Measurements from ENCODE around the gene DCHS2. TPM values are rescaled to one million over a fixed set of nuclear protein-coding genes. Genes with fewer than 3 reads are reported as not detected.

Gene DCHS2
- total and polyA plus RNA-seq, 2 of the 8 experiments (the other 6 are each of a cell fraction or from before 2014, with no cell fraction given): 0.54 to 2.6 TPM

GRCh38 chr4:154186035-154186434 is 305.6 kb downstream of the DCHS2 start:
- Histone ChIP-seq H3K23me2 (ENCODE audit: low read depth, low read length) (no peaks in the 10 kb centered on the region), H3K18ac (ENCODE audit: extremely low read depth, low read length) (no peak overlapping the region), H4K8ac (ENCODE audit: extremely low read depth, insufficient read depth, low read length) (no peak overlapping the region), H3K56ac (replicated peaks; ENCODE audit: insufficient read length, low read depth, low read length) (no peak overlapping the region), H2AK5ac (ENCODE audit: low read depth, low read length) (no peak overlapping the region), H4K91ac (replicated peaks; ENCODE audit: insufficient read length, low read length) (no peak overlapping the region), H3K4me3 (ENCODE audit: extremely low read depth in 1 of 4, insufficient read depth in 2 of 4, low read depth in 3 of 4, low read length in 4 of 4) (no peak overlapping the region), H3K4me1 (replicated peaks in 1 of 4; ENCODE audit: control insufficient read depth in 3 of 4, insufficient read depth in 4 of 4, low read length in 3 of 4) (peaks cover 0 to 6% (median 4%) of the 10 kb centered on the region in 4 experiments; a peak in 6 of 7 replicates), H3K9me3 (ENCODE audit: insufficient read depth in 2 of 2, low read depth in 1 of 2, low read length in 1 of 2) (no peaks in the 10 kb centered on the region), H3K14ac (ENCODE audit: insufficient read length) (no peak overlapping the region), H4K5ac (ENCODE audit: insufficient read length, low read depth, low read length) (no peak overlapping the region), H2BK120ac (replicated peaks; ENCODE audit: low read depth, low read length) (no peak overlapping the region), H3K4me2 (ENCODE audit: insufficient read depth in 1 of 2, low read depth in 2 of 2, low read length in 2 of 2) (no peak overlapping the region), H3K9ac (replicated peaks in 1 of 4; ENCODE audit: extremely low read depth in 1 of 4, low read depth in 3 of 4, low read length in 3 of 4) (no peak overlapping the region), H3K27me3 (replicated peaks in 1 of 4; ENCODE audit: control insufficient read depth in 3 of 4, extremely low read depth in 1 of 4, insufficient read depth in 3 of 4, low read length in 3 of 4) (no peaks in the 10 kb centered on the region), H3K27ac (ENCODE audit: low read depth, low read length) (no peak overlapping the region), H2BK20ac (ENCODE audit: low read length) (no peak overlapping the region), H4K20me1 (replicated peaks in 1 of 2; ENCODE audit: control insufficient read depth in 1 of 2, insufficient read depth in 2 of 2, low read length in 2 of 2) (no peaks in the 10 kb centered on the region), H2BK15ac (ENCODE audit: low read length) (no peak overlapping the region), H2AFZ (ENCODE audit: low read length) (no peak overlapping the region), H3K23ac (ENCODE audit: insufficient read length) (no peak overlapping the region), H2BK12ac (ENCODE audit: low read depth, low read length) (no peak overlapping the region; the same call in 1 of the 2 replicates), H2BK5ac (ENCODE audit: low read depth, low read length) (no peak overlapping the region), H3K79me1 (ENCODE audit: low read depth, low read length) (no peaks in the 10 kb centered on the region), H3K79me2 (ENCODE audit: control insufficient read depth in 1 of 2, insufficient read depth in 2 of 2, low read length in 2 of 2) (no peaks in the 10 kb centered on the region), H3K36me3 (ENCODE audit: control insufficient read depth in 2 of 4, insufficient read depth in 4 of 4, low read length in 3 of 4) (no peaks in the 10 kb centered on the region), H3K4ac (replicated peaks; ENCODE audit: insufficient read length, low read depth, low read length) (no peak overlapping the region)
- ChIA-PET CTCF (ENCODE audit: partially characterized antibody) (interaction anchor here (0.5 to 0.6 kb wide), 2 partner anchors 89 to 269 kb away, joined by 3 read pairs; no protein-coding TSS in a partner anchor), POLR2A (ENCODE audit: partially characterized antibody) (no interaction called here)
- FAIRE-seq (no peak), DNase-seq (ENCODE audit: low read depth in 1 of 2, low spot score in 2 of 2) (no peak)
- 94% methylated on average over 6 of the region's 6 CpGs; no CpG with 5 or more reads in 1 of the 2 experiments for WGBS, 2 experiments (ENCODE audit: extremely low coverage in 1 of 2, insufficient coverage in 1 of 2, insufficient read length in 1 of 2, insufficient replicate concordance in 2 of 2, low coverage in 1 of 2, low lambda C conversion rate in 2 of 2, missing lambda C conversion rate in 1 of 2)
- TF ChIP-seq TAF1 (IDR thresholded peaks at IDR 0.05; ENCODE audit: low read depth, low read length) (no peak), E2F6 (IDR thresholded peaks at IDR 0.05) (no peak), SP2 (IDR thresholded peaks at IDR 0.05; ENCODE audit: low read length) (no peak), FOSL1 (IDR thresholded peaks at IDR 0.05; ENCODE audit: insufficient read depth, low read depth, low read length) (no peak), CTBP2 (IDR thresholded peaks at IDR 0.05; ENCODE audit: borderline replicate concordance, insufficient read depth, insufficient read length, low read length) (no peak), ZNF274 (IDR thresholded peaks at IDR 0.05; ENCODE audit: borderline replicate concordance, extremely low read depth, low read length) (no peak)

All from H1 (cell line).